HG02885 (cell line): ENCODE measurements around the gene MAP2K1.
"Not testable (repeated sequence)": the region's sequence is repeated elsewhere in the genome, so short reads cannot be mapped to it uniquely, and the experiment has no call there.

Experiments used
- ATAC-seq: cut with Tn5 transposase; IDR thresholded peaks from one replicate; pipeline ENCODE4 v1.9.1; 2021; ENCODE audit warnings: mild to moderate bottlenecking; ENCODE audit not compliant: unreplicated experiment, poor library complexity

The MAP2K1 gene

GRCh38 chr15:66386204-66387123 lies at the start of gene MAP2K1:
MAP2K1 (plus strand) TSS chr15:66386912; CDS start chr15:66387348, 436 bp downstream.
- ATAC-seq: peak; percentile 81

- not testable (repeated sequence) for ATAC-seq
Measured at GRCh38 chr15:66348530-66348929, 38.2 kb upstream of the MAP2K1 start.

GRCh38 chr15:66356077-66356358 lies 30.7 kb upstream of the MAP2K1 start:
- no peak for ATAC-seq

- ATAC-seq: peak; percentile 91
Measured at GRCh38 chr15:66356359-66357236, 30.1 kb upstream of the MAP2K1 start, which contains the start of gene TIPIN. TIPIN (minus strand) TSS chr15:66356685; CDS start chr15:66352947, 3,738 bp downstream.

- no peak for ATAC-seq
Measured at GRCh38 chr15:66359740-66360139, 27.0 kb upstream of the MAP2K1 start.

GRCh38 chr15:66361745-66362460 lies 24.8 kb upstream of the MAP2K1 start:
- not testable (repeated sequence) for ATAC-seq

GRCh38 chr15:66362776-66363175 lies 23.9 kb upstream of the MAP2K1 start:
- ATAC-seq: no peak

- ATAC-seq: no peak
Measured at GRCh38 chr15:66364944-66365528, 21.7 kb upstream of the MAP2K1 start.

GRCh38 chr15:66369773-66370651 lies 16.7 kb upstream of the MAP2K1 start:
- ATAC-seq: no peak

GRCh38 chr15:66374179-66374578 lies 12.5 kb upstream of the MAP2K1 start:
- ATAC-seq: no peak

GRCh38 chr15:66378814-66379430 lies 7.8 kb upstream of the MAP2K1 start:
- no peak for ATAC-seq

- not testable (repeated sequence) for ATAC-seq
Measured at GRCh38 chr15:66381376-66381775, 5.3 kb upstream of the MAP2K1 start.

- ATAC-seq: peak; percentile 15
Measured at GRCh38 chr15:66387163-66388042, 691 bp downstream of the MAP2K1 start.

- ATAC-seq: no peak
Measured at GRCh38 chr15:66388043-66388363, 1.3 kb downstream of the MAP2K1 start.

GRCh38 chr15:66388576-66388975 lies 1.9 kb downstream of the MAP2K1 start:
- ATAC-seq: no peak

- ATAC-seq: no peak
Measured at GRCh38 chr15:66389098-66389858, 2.6 kb downstream of the MAP2K1 start.

GRCh38 chr15:66389859-66390381 lies 3.2 kb downstream of the MAP2K1 start:
- ATAC-seq: no peak
